Dermis microvascular lymphatic vessel endothelial cell (primary cell): Measurements from ENCODE around the gene DNAAF8. TPM values are rescaled to one million over a fixed set of nuclear protein-coding genes. Genes with fewer than 3 reads are reported as not detected.

Experiments
- DNase-seq, 2 donors: peaks; one replicate each; pipeline versions ENCODE4 v3.0.0 to v3.0.0-alpha.2; 2010; ENCODE audit warnings: low read depth in 2 of 2
- total RNA-seq: library from RNA; depleted of rRNA; stranded (reverse); fragments of >200 nt; gene quantifications from 2 replicates; pipeline ENCODE4 v1.2.1, GENCODE V29; 2014

The DNAAF8 gene
- total RNA-seq = 0.13 TPM in 2 replicates

GRCh38 chr16:4734063-4734729, at the start of gene DNAAF8, which contains the start of gene ANKS3:
Gene DNAAF8 (plus strand): TSS chr16:4734537. CDS start chr16:4736515, 1,978 bp downstream.
Gene ANKS3 (minus strand): TSS chr16:4734271. CDS start chr16:4730149, 4,122 bp downstream.
- peak; percentile 91 to 98 for DNase-seq

- DNase-seq = no peak
Measured at GRCh38 chr16:4684763-4685162, 49.6 kb upstream of the DNAAF8 start.

- DNase-seq = no peak
Measured at GRCh38 chr16:4685292-4685691, 49.0 kb upstream of the DNAAF8 start.

GRCh38 chr16:4685776-4686496, 48.4 kb upstream of the DNAAF8 start:
- DNase-seq = no peak

GRCh38 chr16:4686497-4687210, 47.7 kb upstream of the DNAAF8 start:
- DNase-seq = no peak

GRCh38 chr16:4687416-4687815, 46.9 kb upstream of the DNAAF8 start:
- DNase-seq = no peak

- no peak for DNase-seq
Measured at GRCh38 chr16:4687946-4688673, 46.2 kb upstream of the DNAAF8 start.

GRCh38 chr16:4688674-4689045, 45.7 kb upstream of the DNAAF8 start:
- no peak for DNase-seq

GRCh38 chr16:4689091-4689671, 45.2 kb upstream of the DNAAF8 start:
- no peak for DNase-seq

GRCh38 chr16:4689864-4690704, 44.3 kb upstream of the DNAAF8 start:
- no peak for DNase-seq

- DNase-seq = peak; percentile 18 to 21
Measured at GRCh38 chr16:4690946-4691665, 43.2 kb upstream of the DNAAF8 start.

DNA sequence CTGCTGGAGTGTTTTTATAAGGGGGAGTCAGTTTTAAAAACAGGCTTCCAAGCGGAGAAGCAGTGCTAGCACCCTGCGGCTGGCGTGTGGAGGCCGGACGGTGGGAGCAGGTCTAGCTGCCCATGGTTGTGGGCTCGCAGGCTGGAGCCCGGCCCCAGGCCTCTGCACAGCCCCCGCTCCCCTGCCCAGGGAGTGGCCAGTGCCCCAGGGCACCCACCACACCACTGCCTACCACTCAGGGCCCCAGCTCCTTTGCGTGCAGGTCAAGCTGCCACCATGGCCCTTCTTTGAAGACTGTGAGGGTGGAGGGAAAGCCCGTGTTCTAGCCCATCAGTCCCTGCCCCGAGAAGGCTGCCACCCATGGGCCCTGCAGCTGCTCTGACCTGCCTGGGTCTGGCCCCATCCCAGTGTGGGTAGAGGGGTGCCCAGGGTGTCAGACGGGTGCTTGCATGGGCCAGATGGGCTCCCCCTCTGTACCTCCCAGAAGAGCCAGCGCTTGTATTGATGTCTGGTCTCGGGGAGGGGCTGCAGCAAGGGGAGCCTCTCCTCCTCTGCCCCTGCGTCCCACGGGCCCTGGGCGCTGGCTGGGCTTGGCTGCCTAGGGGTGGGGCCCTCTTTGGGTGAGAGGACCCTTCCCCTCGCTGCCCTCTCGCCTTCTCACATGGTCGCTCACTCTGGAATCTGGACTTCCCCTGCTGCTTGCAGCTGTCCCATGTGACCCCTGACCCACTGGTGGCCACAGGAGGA, 42.5 kb upstream of the DNAAF8 start:
- DNase-seq = no peak

DNA sequence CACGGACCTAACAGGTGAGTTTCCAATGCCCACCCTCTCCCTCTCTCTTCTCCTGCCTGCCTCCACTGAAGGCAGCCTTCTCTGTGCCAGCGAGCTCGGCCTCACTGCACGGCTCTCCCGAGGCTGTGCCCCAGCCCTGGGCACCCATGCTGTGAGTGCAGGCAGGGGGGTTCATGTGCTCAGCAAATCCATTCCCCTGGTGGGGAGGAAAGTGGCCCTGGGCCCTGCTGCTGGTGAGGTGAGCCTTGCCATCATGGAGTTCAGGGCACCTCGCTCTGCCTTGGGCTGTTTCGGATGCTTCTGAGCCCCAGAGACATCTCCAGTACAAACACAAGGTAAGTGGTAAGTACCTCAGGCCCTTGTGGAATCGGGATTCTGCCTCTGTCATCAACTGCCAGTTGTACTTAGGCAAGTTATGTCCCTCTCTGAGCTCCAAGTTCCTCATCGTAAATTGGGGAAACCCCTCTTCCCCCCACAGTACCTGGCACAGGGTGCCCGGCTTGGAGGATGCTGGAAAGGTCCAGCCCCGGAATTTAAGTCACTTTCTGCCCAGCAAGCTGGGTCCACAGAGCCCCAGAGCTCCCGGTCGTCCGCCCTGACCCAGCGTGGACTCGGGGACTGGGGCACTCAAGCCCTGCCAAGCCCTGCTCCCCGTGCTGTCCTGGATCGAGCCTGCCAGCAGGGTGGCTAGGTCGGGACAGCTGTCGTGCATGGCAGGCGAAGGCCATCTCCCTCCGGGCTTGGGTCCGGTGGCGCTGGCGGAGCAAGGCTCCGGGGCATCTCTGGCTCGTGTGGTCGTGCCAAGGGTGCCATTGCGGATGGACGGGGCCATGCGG, 41.7 kb upstream of the DNAAF8 start:
- no peak for DNase-seq

- peak; percentile 78 to 95 for DNase-seq
Measured at GRCh38 chr16:4693296-4693955, 40.9 kb upstream of the DNAAF8 start, which contains the start of gene NUDT16L1. Gene NUDT16L1 (plus strand): TSS chr16:4693562. CDS start chr16:4693727, 165 bp downstream.

DNA sequence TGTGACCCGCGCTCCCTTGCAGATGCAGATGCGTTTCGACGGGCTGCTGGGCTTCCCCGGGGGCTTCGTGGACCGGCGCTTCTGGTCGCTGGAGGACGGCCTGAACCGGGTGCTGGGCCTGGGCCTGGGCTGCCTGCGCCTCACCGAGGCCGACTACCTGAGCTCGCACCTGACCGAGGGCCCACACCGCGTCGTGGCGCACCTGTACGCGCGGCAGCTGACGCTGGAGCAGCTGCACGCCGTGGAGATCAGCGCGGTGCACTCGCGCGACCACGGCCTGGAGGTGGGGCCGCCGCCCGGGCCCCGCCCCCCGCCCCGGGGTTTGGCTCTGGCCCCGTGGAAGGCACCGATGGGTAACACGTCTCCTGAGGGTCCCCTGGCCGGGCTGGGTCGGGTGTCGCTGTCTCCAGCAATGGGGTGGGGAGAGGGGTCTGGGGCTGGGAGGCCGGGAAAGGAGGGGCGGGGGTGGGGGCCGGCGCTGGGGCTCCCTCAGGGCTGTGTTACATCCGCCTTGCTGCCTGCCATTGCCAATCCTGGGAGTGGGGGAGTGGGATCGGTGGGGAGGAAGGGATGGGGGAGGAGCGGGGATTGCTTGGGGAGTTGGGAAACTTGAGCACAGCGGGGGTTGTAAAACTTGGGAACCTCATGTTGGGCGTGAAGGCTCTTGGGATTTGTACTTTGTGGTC, 40.2 kb upstream of the DNAAF8 start:
- DNase-seq = peak in 1 of 2 donors; percentile 29

GRCh38 chr16:4694642-4695451, 39.5 kb upstream of the DNAAF8 start:
- no peak for DNase-seq
